GM23338 (cell line): ENCODE results near the gene EP400.

Source experiments
- EZH2 ChIP-seq: fragments of 200-600 bp; sonication (generic); IDR thresholded peaks from one replicate; pipeline ENCODE4 v1.8.0; 2017; ENCODE audit warnings: antibody characterized with exemption, mild to moderate bottlenecking, low read depth; ENCODE audit not compliant: unreplicated experiment
- EZH2phosphoT487 ChIP-seq: fragments of 200-600 bp; sonication (generic); IDR thresholded peaks from one replicate; pipeline ENCODE4 v1.8.1; 2018; ENCODE audit warnings: antibody characterized with exemption; ENCODE audit not compliant: unreplicated experiment
- JUNB ChIP-seq: IDR thresholded peaks from one replicate; pipeline ENCODE4 v1.6.1; 2016; ENCODE audit warnings: antibody characterized with exemption; ENCODE audit not compliant: unreplicated experiment
- POLR2AphosphoS5 ChIP-seq: IDR thresholded peaks from 2 replicates; pipeline ENCODE4 v1.6.1; 2016; ENCODE audit warnings: antibody characterized with exemption, low read depth
- TF ChIP-seq, protein P1 (sequence below), 2 experiments: fragments of 200-600 bp in 1 of 2; sonication (generic) in 1 of 2; conservative IDR thresholded peaks; 2 replicates each; pipeline versions ENCODE4 v1.5.1 to v1.6.1; 2016 to 2017; ENCODE audit warnings: antibody characterized with exemption in 2 of 2, low read depth in 2 of 2, mild to moderate bottlenecking in 2 of 2, moderate library complexity in 1 of 2
- TF ChIP-seq, protein P2 (sequence below): IDR thresholded peaks from one replicate; pipeline ENCODE4 v1.6.1; 2018; ENCODE audit warnings: antibody characterized with exemption; ENCODE audit not compliant: unreplicated experiment
- TF ChIP-seq, protein P3 (sequence below): IDR thresholded peaks from 2 replicates; pipeline ENCODE4 v1.6.1; 2016; ENCODE audit warnings: antibody characterized with exemption

DNA sequence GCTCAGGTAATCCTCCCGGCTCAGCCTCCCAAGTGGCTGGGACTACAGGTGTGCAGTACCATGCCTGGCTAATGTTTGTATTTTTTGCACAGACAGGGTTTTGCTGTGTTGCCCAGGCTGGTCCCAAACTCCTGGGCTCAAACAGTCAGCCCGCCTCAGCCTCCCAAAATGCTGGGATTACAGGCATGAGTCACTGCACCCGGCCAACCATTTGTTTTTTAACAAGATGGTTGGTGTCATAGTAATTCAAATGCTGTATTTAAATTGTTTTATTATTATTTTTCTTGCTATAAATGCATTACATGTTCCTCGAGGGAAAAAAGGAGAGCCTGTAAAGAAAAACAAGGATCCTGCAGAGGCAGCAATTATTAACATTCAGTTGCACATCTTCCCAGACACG lies 83.9 kb downstream of the EP400 start:
- no peak for TF ChIP-seq EZH2
- no peak for TF ChIP-seq POLR2AphosphoS5
- TF ChIP-seq, protein P1, sequence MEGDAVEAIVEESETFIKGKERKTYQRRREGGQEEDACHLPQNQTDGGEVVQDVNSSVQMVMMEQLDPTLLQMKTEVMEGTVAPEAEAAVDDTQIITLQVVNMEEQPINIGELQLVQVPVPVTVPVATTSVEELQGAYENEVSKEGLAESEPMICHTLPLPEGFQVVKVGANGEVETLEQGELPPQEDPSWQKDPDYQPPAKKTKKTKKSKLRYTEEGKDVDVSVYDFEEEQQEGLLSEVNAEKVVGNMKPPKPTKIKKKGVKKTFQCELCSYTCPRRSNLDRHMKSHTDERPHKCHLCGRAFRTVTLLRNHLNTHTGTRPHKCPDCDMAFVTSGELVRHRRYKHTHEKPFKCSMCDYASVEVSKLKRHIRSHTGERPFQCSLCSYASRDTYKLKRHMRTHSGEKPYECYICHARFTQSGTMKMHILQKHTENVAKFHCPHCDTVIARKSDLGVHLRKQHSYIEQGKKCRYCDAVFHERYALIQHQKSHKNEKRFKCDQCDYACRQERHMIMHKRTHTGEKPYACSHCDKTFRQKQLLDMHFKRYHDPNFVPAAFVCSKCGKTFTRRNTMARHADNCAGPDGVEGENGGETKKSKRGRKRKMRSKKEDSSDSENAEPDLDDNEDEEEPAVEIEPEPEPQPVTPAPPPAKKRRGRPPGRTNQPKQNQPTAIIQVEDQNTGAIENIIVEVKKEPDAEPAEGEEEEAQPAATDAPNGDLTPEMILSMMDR (conservative IDR thresholded peaks at IDR 0.05; ENCODE audit: low read depth in 2 of 2), result no peak
- no peak for TF ChIP-seq EZH2phosphoT487
- no peak for TF ChIP-seq JUNB
- TF ChIP-seq, protein P2, sequence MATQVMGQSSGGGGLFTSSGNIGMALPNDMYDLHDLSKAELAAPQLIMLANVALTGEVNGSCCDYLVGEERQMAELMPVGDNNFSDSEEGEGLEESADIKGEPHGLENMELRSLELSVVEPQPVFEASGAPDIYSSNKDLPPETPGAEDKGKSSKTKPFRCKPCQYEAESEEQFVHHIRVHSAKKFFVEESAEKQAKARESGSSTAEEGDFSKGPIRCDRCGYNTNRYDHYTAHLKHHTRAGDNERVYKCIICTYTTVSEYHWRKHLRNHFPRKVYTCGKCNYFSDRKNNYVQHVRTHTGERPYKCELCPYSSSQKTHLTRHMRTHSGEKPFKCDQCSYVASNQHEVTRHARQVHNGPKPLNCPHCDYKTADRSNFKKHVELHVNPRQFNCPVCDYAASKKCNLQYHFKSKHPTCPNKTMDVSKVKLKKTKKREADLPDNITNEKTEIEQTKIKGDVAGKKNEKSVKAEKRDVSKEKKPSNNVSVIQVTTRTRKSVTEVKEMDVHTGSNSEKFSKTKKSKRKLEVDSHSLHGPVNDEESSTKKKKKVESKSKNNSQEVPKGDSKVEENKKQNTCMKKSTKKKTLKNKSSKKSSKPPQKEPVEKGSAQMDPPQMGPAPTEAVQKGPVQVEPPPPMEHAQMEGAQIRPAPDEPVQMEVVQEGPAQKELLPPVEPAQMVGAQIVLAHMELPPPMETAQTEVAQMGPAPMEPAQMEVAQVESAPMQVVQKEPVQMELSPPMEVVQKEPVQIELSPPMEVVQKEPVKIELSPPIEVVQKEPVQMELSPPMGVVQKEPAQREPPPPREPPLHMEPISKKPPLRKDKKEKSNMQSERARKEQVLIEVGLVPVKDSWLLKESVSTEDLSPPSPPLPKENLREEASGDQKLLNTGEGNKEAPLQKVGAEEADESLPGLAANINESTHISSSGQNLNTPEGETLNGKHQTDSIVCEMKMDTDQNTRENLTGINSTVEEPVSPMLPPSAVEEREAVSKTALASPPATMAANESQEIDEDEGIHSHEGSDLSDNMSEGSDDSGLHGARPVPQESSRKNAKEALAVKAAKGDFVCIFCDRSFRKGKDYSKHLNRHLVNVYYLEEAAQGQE, result no peak
- TF ChIP-seq, protein P3, sequence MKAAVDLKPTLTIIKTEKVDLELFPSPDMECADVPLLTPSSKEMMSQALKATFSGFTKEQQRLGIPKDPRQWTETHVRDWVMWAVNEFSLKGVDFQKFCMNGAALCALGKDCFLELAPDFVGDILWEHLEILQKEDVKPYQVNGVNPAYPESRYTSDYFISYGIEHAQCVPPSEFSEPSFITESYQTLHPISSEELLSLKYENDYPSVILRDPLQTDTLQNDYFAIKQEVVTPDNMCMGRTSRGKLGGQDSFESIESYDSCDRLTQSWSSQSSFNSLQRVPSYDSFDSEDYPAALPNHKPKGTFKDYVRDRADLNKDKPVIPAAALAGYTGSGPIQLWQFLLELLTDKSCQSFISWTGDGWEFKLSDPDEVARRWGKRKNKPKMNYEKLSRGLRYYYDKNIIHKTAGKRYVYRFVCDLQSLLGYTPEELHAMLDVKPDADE, result no peak
